Calu3 (cell line): ENCODE results near the gene VSIG10L2. TPM values are rescaled to one million over a fixed set of nuclear protein-coding genes. Genes with fewer than 3 reads are reported as not detected.

Source experiments
- BruUV-seq: library from RNA; stranded (reverse); fragments of 400-500 nt; replicated peaks from 2 replicates; lab custom pipeline; 2021; lab: Mats Ljungman, UMichigan
- CTCF ChIA-PET: fragments of 300-600 bp; sonication (Branson Sonifier 250); formaldehyde crosslinking; loops from one replicate; lab custom pipeline; 2022; ENCODE audit warnings: antibody characterized with exemption; lab: Charles Lee
- DNase-seq: peaks from one replicate; pipeline ENCODE4 v3.0.0; 2022
- H3K27ac Mint-ChIP-seq: one replicate; pipeline ENCODE4 v1.8.0; 2022; ENCODE audit warnings: mixed read lengths; ENCODE audit not compliant: unreplicated experiment
- H3K27me3 Mint-ChIP-seq: one replicate; pipeline ENCODE4 v1.8.0; 2022; ENCODE audit warnings: mixed read lengths; ENCODE audit not compliant: unreplicated experiment
- H3K36me3 Mint-ChIP-seq: one replicate; pipeline ENCODE4 v1.8.0; 2022; ENCODE audit warnings: mild to moderate bottlenecking, moderate library complexity, mixed read lengths; ENCODE audit not compliant: insufficient read depth, unreplicated experiment
- H3K4me1 Mint-ChIP-seq: one replicate; pipeline ENCODE4 v1.8.0; 2022; ENCODE audit warnings: mild to moderate bottlenecking, low read depth, mixed read lengths; ENCODE audit not compliant: unreplicated experiment
- H3K4me3 Mint-ChIP-seq: one replicate; pipeline ENCODE4 v1.8.0; 2022; ENCODE audit warnings: mild to moderate bottlenecking, low read depth, moderate library complexity, mixed read lengths; ENCODE audit not compliant: unreplicated experiment
- H3K9me3 Mint-ChIP-seq: one replicate; pipeline ENCODE4 v1.8.0; 2022; ENCODE audit warnings: low read depth, mixed read lengths; ENCODE audit not compliant: unreplicated experiment
- CTCF ChIP-seq: fragments of 200-600 bp; IDR thresholded peaks from one replicate; pipeline ENCODE4 v1.8.0; 2022; ENCODE audit warnings: antibody characterized with exemption; ENCODE audit not compliant: unreplicated experiment
- intact Hi-C: fragments of 100-400 bp; cut with micrococcal nuclease; formaldehyde crosslinking; loops from one replicate; pipeline ENCODE4 v1.10.0; 2022; ENCODE audit not compliant: unreplicated experiment
- total RNA-seq: library from RNA; stranded (reverse); gene quantifications from 2 replicates; pipeline ENCODE4 v1.2.3, GENCODE V29; 2022

The VSIG10L2 gene
- total RNA-seq, 1 experiment from 2014 or later = not detected

DNA sequence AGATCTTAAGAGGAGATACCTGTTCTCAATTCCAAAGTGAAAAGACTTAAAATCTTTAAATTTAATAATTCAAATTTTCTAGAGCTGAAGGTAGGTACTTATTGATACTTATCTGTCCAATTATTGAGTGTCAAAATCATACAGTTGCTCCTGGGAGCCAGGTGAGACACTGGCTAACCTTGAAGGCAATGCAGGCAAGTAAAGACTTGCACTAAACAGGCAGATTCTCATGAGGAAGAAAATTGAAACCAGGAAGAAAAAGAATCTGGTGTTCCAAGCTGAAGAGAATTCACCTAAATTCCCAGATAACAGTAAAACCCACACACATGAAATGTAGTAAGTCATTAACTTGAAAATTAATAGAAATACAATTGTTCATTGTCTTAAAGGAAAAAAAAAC lies 30.3 kb downstream of the VSIG10L2 start:
- H3K27ac Mint-ChIP-seq = no peak overlapping the region
- no peak for DNase-seq
- H3K36me3 Mint-ChIP-seq = no peaks in the 10 kb centered on the region
- intact Hi-C loops = no loop called here
- no peaks in the 10 kb centered on the region for H3K27me3 Mint-ChIP-seq
- H3K9me3 Mint-ChIP-seq = no peaks in the 10 kb centered on the region
- H3K4me3 Mint-ChIP-seq = no peak overlapping the region
- TF ChIP-seq CTCF = no peak
- no peaks in the 10 kb centered on the region for H3K4me1 Mint-ChIP-seq
- CTCF ChIA-PET = no interaction called here
- no TSS peak for BruUV-seq

DNA sequence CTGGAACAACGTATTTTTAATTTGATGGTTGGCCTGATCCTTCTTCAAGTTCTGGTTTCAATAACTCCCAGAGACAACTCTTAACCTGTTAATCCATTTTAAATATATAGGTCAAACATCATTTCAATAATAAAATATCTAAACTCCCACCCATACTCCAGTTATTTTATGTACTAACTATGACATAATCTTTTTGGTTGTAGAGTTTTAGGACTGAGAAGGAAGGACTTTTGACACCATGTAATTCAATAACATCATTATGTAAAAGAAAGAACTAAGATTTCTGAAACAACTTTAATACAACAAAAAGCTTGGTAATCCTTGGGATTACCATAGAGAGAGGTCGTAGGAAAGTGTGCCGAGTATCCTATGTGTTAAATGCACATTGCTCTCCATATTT lies 31.5 kb downstream of the VSIG10L2 start:
- H3K4me3 Mint-ChIP-seq = no peak overlapping the region
- no peaks in the 10 kb centered on the region for H3K4me1 Mint-ChIP-seq
- BruUV-seq = no TSS peak
- TF ChIP-seq CTCF = no peak
- DNase-seq = no peak
- no peaks in the 10 kb centered on the region for H3K36me3 Mint-ChIP-seq
- H3K27ac Mint-ChIP-seq = no peak overlapping the region
- CTCF ChIA-PET = no interaction called here
- H3K27me3 Mint-ChIP-seq = no peaks in the 10 kb centered on the region
- no peaks in the 10 kb centered on the region for H3K9me3 Mint-ChIP-seq
- intact Hi-C loops = no loop called here

- Mint-ChIP-seq H3K27me3 (no peaks in the 10 kb centered on the region), H3K4me3 (no peak overlapping the region), H3K4me1 (no peaks in the 10 kb centered on the region), H3K36me3 (no peaks in the 10 kb centered on the region), H3K9me3 (no peaks in the 10 kb centered on the region), H3K27ac (no peak overlapping the region)
- CTCF ChIA-PET = no interaction called here
- intact Hi-C loops = no loop called here
- no peak for TF ChIP-seq CTCF
- no peak for DNase-seq
- BruUV-seq = no TSS peak
Observed at GRCh38 chr11:125978181-125978716, 32.4 kb downstream of the VSIG10L2 start.

- no peak overlapping the region for H3K27ac Mint-ChIP-seq
- no TSS peak for BruUV-seq
- no peaks in the 10 kb centered on the region for H3K4me1 Mint-ChIP-seq
- TF ChIP-seq CTCF = no peak
- no peaks in the 10 kb centered on the region for H3K27me3 Mint-ChIP-seq
- CTCF ChIA-PET = no interaction called here
- H3K4me3 Mint-ChIP-seq = no peak overlapping the region
- H3K9me3 Mint-ChIP-seq = no peaks in the 10 kb centered on the region
- DNase-seq = no peak
- intact Hi-C loops = no loop called here
- no peaks in the 10 kb centered on the region for H3K36me3 Mint-ChIP-seq
Observed at GRCh38 chr11:125978778-125979407, 33.0 kb downstream of the VSIG10L2 start.
